ENCODE measurements around the gene PDE9A. TPM values are rescaled to one million over a fixed set of nuclear protein-coding genes. Genes with fewer than 3 reads are reported as not detected.

Gene PDE9A
- total RNA-seq, 3 donors from 2014 or later, result 3.0 to 14.7 (median 10.5) TPM

GRCh38 chr21:42761776-42762335, 108.4 kb downstream of the PDE9A start:
- Histone ChIP-seq H3K36me3 (no peaks in the 10 kb centered on the region), H3K4me3 (no peak overlapping the region), H3K9me3 (no peaks in the 10 kb centered on the region), H3K27ac (no peak overlapping the region), H3K4me1 (no peaks in the 10 kb centered on the region), H3K27me3 (no peaks in the 10 kb centered on the region)
- no peak for DNase-seq (ENCODE audit: low spot score in 2 of 2)
- intact Hi-C loops (cut with DNase I; ENCODE audit: low total_unique reads), result no loop called here
- TF ChIP-seq, protein P1, sequence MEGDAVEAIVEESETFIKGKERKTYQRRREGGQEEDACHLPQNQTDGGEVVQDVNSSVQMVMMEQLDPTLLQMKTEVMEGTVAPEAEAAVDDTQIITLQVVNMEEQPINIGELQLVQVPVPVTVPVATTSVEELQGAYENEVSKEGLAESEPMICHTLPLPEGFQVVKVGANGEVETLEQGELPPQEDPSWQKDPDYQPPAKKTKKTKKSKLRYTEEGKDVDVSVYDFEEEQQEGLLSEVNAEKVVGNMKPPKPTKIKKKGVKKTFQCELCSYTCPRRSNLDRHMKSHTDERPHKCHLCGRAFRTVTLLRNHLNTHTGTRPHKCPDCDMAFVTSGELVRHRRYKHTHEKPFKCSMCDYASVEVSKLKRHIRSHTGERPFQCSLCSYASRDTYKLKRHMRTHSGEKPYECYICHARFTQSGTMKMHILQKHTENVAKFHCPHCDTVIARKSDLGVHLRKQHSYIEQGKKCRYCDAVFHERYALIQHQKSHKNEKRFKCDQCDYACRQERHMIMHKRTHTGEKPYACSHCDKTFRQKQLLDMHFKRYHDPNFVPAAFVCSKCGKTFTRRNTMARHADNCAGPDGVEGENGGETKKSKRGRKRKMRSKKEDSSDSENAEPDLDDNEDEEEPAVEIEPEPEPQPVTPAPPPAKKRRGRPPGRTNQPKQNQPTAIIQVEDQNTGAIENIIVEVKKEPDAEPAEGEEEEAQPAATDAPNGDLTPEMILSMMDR (IDR thresholded peaks at IDR 0.05), result no peak
- TF ChIP-seq POLR2A (IDR thresholded peaks at IDR 0.05), result no peak
- no peak for TF ChIP-seq POLR2AphosphoS5 (IDR thresholded peaks at IDR 0.05)

DNA sequence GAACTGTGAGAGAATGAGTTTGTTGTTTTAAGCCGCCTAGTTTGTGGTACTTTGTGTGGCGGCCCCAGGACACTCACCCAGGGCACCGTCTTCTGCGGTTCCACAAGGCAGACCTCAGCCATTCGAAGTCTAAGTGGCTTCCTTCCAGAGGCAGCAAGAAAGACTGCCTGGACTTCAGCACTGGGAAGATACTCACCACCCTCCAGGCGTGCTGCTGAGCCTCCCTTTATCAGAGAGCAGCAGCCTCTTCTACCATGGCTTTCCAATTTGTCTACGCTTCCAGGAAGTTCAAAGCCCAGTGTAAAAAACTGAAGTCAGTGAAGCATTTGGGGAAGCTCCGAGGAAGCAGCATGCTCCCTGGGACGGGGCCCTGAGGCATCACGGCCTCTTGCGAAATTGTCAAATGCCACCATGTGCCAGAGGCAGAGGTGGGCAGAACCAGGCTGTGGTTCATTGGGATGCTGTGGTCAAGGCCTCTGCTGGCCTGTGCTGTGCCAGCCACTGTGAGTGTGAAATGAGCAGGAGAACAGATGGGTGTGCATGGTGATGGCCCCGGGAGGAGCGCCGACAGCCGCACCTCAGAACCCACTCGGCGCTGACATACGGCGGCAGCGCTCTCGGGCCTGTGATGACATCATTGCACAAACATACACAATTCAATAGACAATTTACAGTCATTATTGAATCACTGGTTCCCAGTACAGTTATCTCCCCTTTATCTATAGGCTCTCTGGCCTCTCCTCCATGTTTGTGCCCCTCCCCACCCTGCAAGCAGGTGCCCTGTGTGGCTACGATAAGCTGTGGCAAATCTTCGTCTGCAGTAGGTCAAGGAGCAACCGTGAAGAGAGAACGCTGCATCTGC, 110.4 kb downstream of the PDE9A start:
- Histone ChIP-seq H3K9me3 (no peaks in the 10 kb centered on the region), H3K27ac (no peak overlapping the region), H3K4me3 (no peak overlapping the region), H3K4me1 (no peaks in the 10 kb centered on the region), H3K27me3 (no peaks in the 10 kb centered on the region), H3K36me3 (no peaks in the 10 kb centered on the region)
- no peak for DNase-seq (ENCODE audit: low spot score in 2 of 2)
- intact Hi-C loops (cut with DNase I; ENCODE audit: low total_unique reads), result no loop called here
- no peak for TF ChIP-seq POLR2A (IDR thresholded peaks at IDR 0.05)
- TF ChIP-seq, protein P1 (IDR thresholded peaks at IDR 0.05), result no peak
- TF ChIP-seq POLR2AphosphoS5 (IDR thresholded peaks at IDR 0.05), result no peak

GRCh38 chr21:42764443-42764760, 111.0 kb downstream of the PDE9A start:
- no peaks in the 10 kb centered on the region for H3K27me3 ChIP-seq
- H3K4me3 ChIP-seq, result no peak overlapping the region
- TF ChIP-seq, protein P1 (IDR thresholded peaks at IDR 0.05), result no peak
- no peak for DNase-seq (ENCODE audit: low spot score in 2 of 2)
- H3K9me3 ChIP-seq, result no peaks in the 10 kb centered on the region
- H3K4me1 ChIP-seq, result no peaks in the 10 kb centered on the region
- no peaks in the 10 kb centered on the region for H3K36me3 ChIP-seq
- no peak overlapping the region for H3K27ac ChIP-seq
- intact Hi-C loops (cut with DNase I; ENCODE audit: low total_unique reads), result no loop called here

DNA sequence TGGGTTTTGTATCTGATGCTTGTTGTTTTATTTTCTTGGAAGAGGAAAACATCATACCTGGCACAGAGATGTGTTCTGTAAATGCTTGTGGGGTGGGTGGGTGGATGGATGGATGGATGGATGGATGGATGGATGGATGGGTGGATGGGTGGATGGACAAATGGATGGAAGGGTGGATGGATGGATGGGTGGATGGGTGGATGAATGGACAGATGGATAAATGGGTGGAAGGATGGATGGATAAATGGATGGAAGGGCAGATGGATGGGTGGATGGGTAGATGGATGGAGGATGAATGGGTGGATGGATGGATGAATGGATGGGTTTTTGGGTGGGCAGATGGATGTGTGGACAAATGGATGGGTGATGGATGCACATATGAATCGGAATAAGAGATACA, 111.5 kb downstream of the PDE9A start:
- H3K36me3 ChIP-seq, result no peaks in the 10 kb centered on the region
- TF ChIP-seq POLR2AphosphoS5 (IDR thresholded peaks at IDR 0.05) (no peak), POLR2A (IDR thresholded peaks at IDR 0.05) (no peak)
- TF ChIP-seq, protein P1 (IDR thresholded peaks at IDR 0.05), result no peak
- intact Hi-C loops (cut with DNase I; ENCODE audit: low total_unique reads), result no loop called here

DNA sequence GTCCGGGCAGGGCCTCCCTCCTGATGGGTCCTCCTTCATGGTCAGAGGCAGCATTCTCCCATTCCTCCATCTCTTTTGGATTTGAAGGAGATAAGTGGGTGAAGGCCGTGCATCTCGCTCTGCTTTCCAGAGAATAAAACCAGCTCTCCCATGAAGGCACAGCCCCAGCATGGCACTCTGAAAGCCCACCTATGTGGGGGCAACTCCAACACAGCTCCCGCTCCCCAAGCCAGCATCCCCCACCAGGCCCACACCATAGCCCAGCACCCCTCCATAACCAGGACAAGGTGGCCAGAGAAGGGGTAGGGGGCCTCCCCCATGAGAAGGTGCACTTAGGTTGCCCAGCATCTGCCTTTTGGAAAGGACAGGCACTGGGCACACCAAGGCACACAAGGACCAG, 112.2 kb downstream of the PDE9A start:
- intact Hi-C loops (cut with DNase I; ENCODE audit: low total_unique reads), result no loop called here
- no peak for DNase-seq (ENCODE audit: low spot score in 2 of 2)
- H3K36me3 ChIP-seq, result no peaks in the 10 kb centered on the region
- no peaks in the 10 kb centered on the region for H3K4me1 ChIP-seq
- H3K27ac ChIP-seq, result no peak overlapping the region
- TF ChIP-seq POLR2AphosphoS5 (IDR thresholded peaks at IDR 0.05), result no peak
- no peak for TF ChIP-seq POLR2A (IDR thresholded peaks at IDR 0.05)
- TF ChIP-seq, protein P1 (IDR thresholded peaks at IDR 0.05), result no peak
- H3K9me3 ChIP-seq, result no peaks in the 10 kb centered on the region
- no peak overlapping the region for H3K4me3 ChIP-seq
- H3K27me3 ChIP-seq, result no peaks in the 10 kb centered on the region

More for the DNA sequence above, 111.5 kb downstream of the PDE9A start:
- Histone ChIP-seq H3K27me3 (no peaks in the 10 kb centered on the region), H3K4me3 (no peak overlapping the region), H3K27ac (no peak overlapping the region), H3K4me1 (no peaks in the 10 kb centered on the region), H3K9me3 (no peaks in the 10 kb centered on the region)
- no peak for DNase-seq (ENCODE audit: low spot score in 2 of 2)

Data from breast epithelium (tissue), 4 donors.